GM18517 (cell line): Measurements from ENCODE around the gene MTA1.

Source experiments
- ATAC-seq: cut with Tn5 transposase; IDR thresholded peaks from one replicate; pipeline ENCODE4 v1.9.1; 2021; ENCODE audit warnings: mild to moderate bottlenecking, moderate library complexity; ENCODE audit not compliant: unreplicated experiment

The MTA1 gene

DNA sequence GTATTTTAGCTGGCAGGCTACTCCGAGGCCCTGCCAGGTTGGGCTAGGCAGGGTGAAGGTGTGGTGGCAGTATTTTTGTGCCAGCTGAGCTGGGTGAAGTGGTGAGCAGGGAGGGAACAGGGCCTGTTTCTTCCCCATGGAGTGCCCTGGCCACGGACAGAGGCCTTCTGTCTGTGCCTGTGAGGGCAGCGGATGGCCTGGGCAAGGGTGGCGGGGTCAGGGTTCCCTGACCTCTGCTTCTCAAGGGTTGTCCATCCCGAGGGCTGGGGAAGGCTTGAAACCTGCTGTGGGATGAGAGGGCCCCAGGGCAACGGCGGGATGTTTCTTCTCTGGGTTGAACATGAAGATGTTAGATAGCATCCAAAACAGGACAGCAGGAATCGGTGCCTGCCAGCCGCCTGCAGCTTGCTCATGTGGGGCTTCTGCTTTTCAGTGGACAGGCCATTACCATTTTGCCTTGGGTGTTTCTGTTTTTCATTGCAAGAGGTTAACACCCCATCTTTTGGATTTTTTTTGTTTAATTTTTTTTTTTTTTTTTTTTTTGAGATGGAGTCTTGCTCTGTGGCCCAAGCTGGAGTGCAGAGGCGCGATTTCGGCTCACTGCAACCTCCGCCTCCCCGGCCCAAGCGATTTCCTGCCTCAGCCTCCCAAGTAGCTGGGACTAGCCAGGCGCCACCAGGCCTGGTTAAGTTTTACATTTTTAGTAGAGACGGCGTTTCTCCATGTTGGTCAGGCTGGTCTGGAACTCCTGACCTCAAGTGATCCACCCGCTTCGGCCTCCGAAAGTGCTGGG is 3.3 kb downstream of the MTA1 start:
- no peak for ATAC-seq

DNA sequence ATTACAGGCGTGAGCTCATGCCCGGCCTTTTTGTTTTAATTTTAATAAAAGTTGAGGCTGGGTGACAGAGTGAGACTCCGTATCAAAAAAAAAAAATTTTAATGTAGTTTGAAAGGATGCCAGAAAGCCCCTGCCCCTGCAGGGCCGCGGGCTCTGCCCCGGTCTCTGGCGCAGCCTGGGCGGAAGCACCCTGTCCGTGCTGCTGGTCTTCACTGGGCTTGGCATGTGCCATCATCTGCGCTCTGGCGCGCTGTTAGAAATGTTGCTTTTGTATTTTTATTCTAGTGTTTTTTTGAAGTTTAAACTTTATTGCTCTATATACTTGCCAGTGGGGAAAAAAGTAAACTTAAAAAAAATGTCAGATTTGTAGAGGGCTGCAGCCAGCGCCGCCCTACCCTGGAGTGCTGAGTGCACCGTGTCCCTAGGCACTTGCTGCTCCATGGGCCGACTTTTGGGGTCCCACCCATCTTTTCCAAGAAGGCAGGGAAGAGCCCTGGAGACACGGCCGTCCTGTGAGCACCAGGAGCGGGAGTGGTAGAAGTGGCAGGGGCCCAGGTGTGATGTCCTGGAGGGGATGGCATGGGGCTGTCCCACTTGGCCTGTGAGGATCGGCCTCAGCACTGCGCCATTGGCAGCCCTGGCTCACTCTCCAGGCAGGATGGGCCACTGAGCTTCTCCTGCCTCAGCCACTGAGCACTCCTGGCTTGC is 4.0 kb downstream of the MTA1 start:
- no peak for ATAC-seq

DNA sequence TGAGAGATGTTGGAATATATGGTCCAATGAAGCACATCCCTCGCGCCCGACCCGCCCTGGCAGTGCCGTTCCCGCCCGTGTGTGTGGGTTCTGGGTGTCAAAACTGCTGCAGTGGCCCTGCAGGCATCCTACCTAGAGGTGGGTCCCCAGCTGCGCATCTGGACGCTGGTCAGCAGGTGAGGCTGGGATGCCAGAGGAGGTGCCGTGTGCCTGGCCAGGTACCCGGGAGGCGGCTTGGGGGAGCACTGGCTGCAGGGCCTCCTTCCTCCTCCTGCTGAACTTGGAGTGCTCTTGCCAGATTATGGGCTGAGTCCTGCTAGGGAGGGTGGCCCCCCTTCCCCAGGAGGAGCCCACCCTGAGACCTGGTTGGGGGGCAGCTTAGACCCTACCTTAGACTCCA is 5.2 kb downstream of the MTA1 start:
- ATAC-seq = no peak

DNA sequence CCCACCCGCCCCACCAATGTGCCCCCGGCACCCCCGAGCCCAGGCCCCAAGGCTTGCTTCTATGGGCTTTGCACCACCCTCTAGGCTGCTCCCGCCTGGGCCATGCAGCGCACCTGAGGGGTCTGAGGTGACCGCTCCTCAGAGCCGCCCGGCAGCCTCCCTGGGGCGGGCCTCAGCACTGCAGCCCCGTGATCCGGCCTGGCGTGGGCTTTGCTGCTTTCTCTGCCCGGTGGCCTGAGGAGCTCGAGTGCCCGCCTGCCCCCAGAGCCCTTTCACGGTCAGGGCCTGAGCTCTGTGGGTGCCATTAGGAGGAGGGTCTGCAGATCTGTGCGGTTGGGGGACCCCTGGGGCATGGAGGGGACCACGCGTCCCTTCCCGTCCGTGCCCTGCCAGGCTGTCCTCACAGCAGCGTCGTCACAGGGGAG is 6.2 kb downstream of the MTA1 start:
- no peak for ATAC-seq

DNA sequence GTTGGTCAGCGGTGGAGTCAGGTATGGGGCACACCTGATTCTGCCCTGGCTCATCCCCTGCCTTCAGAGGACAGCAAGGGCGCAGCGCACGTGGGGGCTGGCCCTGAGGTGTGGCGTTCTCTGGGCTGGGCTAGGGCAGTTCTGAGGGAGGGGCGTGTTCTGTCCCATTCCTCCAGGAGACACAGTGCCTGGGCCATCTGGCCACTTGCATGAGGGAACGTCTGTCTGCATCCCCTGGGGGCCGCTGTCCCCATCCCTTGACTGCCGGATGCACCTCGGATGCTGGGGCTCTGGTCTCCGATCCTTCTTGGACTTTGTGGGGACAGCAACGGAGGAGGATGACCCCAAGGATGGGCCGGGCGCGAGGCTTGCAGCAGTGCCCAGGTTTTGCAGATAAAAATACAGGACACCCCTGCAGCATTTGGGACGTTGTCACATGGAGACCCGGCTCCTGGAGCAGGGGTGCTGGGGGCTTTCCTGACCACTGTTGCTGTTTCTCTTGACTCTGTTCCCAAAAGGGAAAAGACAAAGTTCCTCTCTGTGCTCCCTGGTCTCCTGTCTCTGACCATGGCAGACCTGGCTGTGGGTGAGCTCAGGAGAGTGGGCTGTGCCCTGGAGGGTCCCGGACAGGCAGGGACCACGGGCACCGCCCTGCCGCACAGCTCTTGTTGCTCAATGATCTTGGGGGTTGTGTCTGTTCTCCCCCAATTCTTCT is 6.9 kb downstream of the MTA1 start:
- no peak for ATAC-seq

DNA sequence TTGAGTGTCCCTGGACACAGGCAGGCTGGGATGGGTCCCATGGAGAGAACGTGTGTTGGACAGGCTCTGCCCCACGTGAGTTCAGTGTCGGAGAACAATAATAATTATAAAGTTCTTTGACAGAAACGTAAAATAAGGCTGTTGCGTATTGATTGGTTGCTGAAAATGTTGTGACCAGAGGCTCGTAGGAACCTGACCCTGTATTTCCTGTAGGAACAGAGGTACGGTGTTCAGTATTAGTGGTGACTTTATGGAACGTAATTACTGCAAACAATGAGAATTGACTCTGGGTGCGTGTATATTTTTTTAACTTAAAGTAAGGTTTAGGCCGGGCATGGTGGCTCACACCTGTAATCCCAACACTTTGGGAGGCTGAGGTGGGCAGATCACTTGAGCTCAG is 7.8 kb downstream of the MTA1 start:
- no peak for ATAC-seq

DNA sequence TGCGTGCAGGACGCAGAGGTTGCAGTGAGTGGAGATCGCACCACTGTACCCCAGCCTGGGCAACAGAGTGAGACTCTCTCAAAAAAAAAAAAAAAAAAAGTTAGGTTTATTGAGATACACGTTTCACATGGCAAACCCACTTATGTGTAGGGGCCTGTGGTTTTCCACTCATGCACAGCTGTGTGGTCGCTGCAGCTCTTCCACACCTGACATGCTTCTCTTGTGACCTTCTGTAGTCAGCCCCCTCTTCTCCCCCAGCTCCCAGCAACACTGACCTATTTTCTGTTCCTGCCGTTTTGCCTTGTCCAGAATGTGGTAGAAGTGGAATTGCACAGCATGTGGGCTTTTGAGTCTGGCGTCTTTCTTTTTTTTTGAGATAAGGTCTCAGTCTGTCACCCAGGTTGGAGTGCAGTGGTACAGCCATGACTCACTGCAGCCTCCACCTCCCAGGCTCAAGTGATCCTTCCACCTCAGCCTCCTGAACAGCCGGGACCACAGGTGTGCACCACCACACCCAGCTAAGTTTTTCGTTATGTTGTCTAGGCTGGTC is 8.4 kb downstream of the MTA1 start:
- ATAC-seq = no peak

DNA sequence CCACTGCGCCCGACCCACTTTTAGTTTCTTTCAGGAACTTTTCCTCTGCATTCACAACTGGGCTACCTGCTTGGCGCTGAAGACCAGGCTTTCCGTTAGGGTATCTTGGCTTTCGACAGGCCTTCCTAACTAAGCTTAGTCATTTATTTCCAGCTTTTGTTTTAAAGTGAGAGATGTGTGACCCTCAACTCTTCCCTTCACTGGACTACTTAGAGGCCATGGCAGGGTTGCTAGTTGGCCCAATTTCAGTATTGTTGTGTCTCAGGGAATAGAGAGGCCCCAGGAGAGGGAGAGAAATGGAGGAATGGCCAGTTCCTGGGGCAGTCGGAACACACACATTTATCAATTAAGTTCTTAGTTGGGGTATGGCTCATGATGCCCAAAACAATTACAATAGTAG is 10.4 kb downstream of the MTA1 start:
- ATAC-seq = no peak

DNA sequence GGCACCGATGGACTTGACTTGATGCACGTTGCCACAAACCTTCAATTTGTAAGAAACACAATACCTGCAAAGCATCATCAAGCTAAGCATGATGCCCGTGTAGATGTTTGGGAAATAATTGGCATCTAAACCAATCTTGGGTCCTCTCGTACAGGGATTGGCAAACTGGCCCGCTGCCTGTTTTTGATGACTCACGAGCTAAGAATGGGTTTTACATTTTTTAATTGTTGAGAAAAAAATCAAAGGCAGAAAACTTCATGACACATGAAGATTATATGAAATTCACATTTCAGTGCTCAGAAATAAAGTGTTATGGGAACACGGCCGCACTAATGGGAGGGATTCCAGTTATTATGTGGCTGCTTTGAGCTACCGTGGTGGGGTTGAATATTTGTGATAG is 10.9 kb downstream of the MTA1 start:
- ATAC-seq = no peak

DNA sequence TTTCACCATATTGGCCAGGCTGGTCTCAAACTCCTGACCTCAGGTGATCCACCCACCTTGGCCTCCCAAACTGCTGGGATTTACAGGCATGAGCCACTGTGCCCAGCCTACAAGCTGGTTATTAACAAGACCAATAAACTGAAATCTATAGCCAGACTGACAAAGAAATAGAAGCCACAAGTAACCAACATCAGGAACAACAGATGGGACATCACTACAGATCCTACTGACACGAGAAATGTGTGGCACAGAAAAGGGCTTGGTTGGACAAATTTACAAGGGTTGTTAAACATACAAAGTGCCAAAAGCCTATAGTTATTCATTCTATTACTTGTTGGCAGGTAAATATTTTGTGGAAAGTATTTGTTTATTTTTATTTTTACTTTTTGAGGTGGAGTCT is 11.6 kb downstream of the MTA1 start:
- ATAC-seq = no peak

DNA sequence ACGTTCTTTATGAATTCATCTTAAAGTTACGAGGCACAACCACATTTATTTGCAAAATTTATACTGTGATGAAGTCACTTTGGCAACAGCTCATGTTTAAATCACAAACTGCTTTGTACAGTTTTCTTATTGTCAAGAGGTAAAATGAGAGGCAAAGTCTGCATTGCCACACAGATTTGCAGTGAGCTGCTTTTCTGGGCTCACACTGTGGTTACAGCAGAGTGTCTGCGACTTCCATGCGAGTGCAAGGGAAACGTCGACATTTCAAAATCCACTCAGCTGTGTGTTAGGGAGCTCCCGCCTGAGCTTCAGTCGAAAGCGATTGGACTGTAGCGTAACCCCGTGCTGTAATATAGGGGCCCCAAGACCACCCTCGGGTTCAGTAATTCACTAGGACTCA is 13.0 kb downstream of the MTA1 start:
- no peak for ATAC-seq

DNA sequence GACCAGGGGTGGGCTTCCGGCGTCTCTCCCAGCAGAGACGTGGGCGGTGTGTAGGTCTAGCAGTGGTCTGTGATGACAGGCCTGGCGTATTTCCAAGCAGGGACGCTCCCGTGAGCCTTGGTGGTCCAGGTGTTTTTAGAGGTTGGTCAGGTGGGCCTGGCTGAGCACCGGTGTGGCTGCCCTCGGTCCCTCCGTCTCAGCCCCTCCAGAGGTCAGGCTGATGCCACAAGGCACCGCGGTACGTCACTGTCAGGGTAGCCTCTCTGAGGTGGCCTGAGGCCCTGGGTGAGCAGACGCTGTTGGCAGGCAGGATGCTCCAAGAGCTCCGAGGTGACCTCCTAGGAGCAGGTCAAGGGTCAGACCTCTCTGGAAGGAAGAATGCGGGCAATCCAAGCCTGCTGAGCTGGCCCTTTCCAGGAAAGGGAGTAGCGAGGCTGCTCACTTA is 13.6 kb downstream of the MTA1 start:
- ATAC-seq = no peak

DNA sequence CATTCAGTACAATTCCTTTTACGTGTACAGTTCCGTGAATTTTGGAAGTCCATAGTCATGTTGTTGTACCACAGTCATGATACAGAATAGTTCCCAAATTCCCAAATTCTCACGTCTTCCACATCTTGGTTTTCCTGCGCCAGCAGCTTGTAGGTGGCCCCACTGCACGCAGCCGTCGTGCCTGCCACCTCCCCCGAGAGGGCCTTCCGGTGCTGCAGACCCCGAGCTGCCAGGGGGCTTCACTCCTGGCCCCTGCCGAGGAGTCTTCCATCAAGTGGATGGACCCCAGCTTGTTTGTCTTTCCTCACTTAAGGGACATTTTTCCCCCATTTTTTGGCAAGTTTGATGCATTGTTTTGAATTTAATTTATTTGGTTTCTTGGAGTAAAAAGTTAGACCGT is 16.8 kb downstream of the MTA1 start:
- no peak for ATAC-seq

DNA sequence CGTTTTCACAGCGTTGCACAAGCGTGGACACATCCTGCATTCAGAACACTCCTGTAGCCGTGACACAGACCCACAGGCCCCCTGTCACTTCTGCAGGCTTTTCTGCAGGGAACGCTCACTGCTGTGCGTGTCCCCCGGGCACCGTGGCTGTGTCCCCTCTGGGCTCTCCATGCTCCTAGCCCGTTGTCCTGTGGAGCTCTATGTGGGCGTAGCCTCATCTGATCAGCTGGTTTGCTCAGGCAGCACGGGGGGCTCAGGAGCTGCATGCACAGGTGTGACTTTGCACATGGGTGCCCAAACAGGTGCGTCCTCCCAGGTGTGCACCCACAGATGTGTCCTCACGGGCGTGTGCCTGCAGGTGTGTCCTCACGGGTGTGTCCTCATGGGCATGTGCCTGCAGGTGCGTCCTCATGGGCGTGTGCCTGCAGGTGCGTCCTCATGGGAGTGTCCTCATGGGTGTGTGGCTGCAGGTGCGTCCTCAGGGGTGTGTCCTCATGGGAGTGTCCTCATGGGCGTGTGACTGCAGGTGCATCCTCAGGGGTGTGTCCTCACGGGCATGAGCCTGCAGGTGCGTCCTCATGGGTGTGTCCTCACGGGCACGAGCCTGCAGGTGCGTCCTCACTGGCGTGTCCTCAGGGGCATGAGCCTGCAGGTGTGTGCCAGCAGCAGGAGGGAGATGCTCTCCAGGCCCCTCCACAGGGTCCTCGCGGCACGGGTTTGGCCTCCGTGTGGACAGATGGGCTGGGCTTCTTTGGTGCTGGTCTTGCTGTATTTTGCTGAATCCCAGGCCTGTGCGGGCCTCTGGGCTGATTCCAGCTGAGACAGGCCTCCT is 17.5 kb downstream of the MTA1 start:
- no peak for ATAC-seq

DNA sequence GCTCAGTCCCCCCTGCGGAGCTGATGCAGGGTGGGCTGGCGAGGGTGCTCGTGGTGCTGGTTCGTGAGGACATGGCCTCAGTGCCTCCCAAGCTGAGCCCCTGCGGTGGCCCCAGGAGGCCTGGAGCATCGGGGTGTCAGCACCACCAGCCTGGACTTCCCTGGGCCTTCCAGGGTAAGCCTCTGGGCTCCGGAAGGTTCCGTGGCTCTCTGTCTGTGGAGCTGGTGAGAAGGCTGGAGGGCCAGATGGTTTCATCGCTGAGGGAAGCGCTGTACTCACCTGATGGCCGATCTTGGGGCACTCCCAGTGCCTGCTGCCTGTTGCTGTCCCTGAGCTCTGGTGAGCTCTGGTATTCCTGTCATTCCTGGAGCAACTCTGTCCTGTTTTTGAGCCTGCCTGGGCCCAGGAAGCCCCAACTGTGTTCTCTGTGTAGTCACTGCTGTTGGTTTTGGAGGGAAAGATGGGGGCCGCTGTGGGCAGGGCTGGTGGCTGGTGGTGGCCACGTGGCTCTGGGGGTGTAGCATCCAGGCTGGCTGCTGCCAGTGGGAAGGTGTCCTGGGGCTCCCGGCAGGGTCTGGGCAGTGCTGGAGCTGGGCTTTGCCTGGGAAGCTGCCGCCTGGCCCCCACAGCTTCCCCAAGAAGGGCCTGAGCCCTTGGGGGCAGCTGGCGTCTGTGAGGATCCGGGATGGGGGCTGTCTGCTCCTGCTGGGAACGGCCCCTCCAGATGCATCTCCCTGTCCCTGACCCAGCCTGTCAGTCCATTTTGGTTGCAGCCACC is 18.3 kb downstream of the MTA1 start:
- ATAC-seq = no peak

DNA sequence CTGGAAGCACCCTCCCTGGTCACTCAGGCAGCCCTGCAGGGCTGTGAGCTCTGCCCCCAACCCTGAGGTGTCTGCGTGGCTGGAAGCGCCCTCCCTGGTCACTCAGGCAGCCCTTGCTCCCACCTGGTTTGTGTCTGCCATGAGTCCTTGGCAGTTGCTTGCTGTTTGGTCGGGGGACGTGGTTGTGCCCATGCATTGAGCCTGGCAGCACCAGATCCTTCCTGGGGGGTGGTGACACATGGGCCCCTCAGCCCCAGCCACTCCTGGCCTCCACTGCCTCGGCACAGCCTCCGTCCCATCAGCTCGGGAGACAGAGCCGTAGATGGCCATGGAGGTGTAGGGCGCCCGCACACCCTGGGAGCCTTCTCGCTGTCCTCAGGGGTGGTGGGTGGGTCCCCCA is 19.6 kb downstream of the MTA1 start:
- no peak for ATAC-seq

DNA sequence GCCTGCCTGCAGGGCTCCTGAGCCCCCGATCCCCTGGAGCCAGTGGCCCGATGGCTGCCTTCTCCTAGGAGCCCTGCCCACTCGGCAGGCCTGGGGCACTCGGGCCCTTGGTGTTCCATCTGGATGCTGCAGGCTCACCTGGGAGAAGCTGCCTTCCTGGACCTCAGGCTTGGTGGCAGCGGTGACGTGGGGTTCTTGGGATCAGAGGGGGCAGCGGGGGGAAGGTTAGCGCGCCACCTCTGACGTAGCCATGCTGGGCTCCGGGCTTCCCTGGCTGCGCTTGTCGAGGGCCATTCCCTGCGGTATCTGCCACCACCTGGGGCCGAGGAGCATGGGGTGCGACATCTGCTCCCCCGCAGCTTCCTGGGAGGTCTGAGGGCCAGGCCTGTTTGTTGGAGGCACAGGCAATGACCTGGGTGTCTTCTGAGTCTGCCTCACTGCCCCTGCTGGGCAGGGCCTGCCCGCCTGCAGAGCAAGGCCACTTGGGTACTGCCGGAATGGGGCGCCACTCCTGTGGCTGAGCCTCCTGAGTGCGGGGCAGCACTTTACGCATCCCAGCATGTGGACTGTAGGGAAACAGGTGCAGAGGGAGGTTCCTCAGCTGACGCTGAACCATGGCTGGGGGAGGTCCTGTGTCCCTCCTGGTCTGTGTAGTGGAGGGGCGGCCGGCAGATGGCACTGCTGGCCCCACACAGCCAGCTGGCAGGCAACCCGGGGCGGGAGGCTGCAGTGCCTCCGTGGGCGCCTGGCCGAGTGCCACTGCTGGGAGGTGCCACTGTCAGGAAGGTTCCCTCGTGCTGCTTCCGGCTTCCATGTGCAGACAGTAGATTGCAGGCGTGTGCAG is 20.3 kb downstream of the MTA1 start:
- no peak for ATAC-seq

DNA sequence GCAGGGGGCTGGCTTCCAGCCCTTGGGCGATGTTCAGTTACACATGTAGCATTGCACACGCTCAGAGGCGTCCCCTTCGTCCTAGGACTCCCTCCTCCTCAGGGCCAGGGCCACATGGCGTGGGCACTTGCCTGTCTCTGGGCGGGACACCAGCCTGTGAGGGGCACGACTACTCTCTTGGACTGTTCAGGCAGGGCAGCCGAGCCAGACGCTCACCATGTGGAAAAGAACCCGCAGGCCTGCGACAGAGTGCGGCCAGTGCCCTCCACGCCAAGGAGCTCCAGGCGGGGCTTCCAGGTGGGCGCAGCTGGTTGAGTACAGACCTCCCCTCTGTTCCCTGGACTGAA is 20.9 kb downstream of the MTA1 start:
- no peak for ATAC-seq

DNA sequence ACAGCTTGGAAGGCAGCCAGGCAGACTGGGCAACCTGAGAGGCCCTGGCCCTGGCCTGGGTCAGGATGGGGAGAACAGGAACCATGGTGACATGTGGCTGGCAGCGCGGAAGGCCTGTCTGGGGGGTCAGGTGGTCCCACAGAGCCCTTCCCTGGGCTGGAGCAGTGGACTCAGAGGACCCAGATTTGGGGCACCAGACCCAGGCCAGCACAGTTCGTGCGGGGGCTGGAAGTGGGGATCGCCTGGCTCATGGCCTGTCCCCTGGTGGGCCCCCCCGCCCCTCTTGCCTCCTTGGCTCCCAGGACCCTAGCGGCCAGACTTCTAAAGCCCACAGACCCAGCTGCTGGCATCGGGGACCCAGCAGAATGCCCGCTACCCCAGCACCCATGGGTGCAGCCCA is 21.4 kb downstream of the MTA1 start:
- no peak for ATAC-seq
